Adrenal gland (tissue), 12 donors: ENCODE results near the gene ALPK1. TPM values are rescaled to one million over a fixed set of nuclear protein-coding genes. Genes with fewer than 3 reads are reported as not detected.

Source experiments
- DNase-seq, 7 donors: peaks; one replicate each; pipeline ENCODE4 v3.0.0-alpha.2; 2019 to 2020
- H3K27ac ChIP-seq, 5 donors: fragments of 200-600 bp; sonication (generic) in 4 of 5; 1 replicate in 3 of 5; 2 replicates in 2 of 5; pipeline versions ENCODE4 v1.5.1 to v1.8.0; 2016 to 2020; ENCODE audit warnings: mild to moderate bottlenecking in 1 of 5
- H3K27me3 ChIP-seq: fragments of 200-600 bp; 2 replicates; pipeline ENCODE4 v1.8.0; 2021
- H3K36me3 ChIP-seq, 2 donors: fragments of 200-600 bp; replicated peaks in 1 of 2; 1 replicate in 1 of 2; 2 replicates in 1 of 2; pipeline versions ENCODE4 v1.5.1 to v1.8.0; 2018 to 2022
- H3K4me1 ChIP-seq, 2 donors: fragments of 200-600 bp; replicated peaks in 1 of 2; 1 replicate in 1 of 2; 2 replicates in 1 of 2; pipeline versions ENCODE4 v1.5.1 to v1.8.0; 2018 to 2021
- H3K4me3 ChIP-seq, 4 donors: fragments of 200-600 bp; sonication (generic) in 3 of 4; one replicate each; pipeline ENCODE4 v1.5.1; 2016 to 2018
- H3K9me3 ChIP-seq, 3 donors: fragments of 200-600 bp; sonication (generic) in 1 of 3; replicated peaks in 1 of 3; 1 replicate in 2 of 3; 2 replicates in 1 of 3; pipeline versions ENCODE4 v1.5.1 to v1.8.0; 2016 to 2021
- CTCF ChIP-seq, 6 experiments: fragments of 450-650 bp in 4 of 6; fragments of 200-600 bp in 2 of 6; sonication (generic) in 1 of 6; IDR thresholded peaks; 1 replicate in 5 of 6; 2 replicates in 1 of 6; pipeline versions ENCODE4 v1.5.1 to v1.8.0; 2016 to 2021; ENCODE audit warnings: antibody characterized with exemption in 6 of 6, mild to moderate bottlenecking in 2 of 6, moderate library complexity in 1 of 6
- POLR2A ChIP-seq, 2 donors: fragments of 450-650 bp; IDR thresholded peaks; one replicate each; pipeline ENCODE4 v1.6.1; 2017; ENCODE audit warnings: antibody characterized with exemption in 2 of 2, mild to moderate bottlenecking in 2 of 2, moderate library complexity in 1 of 2
- WGBS, 4 donors: extraction: QIAGEN DNeasy Blood & Tissue Kit in 2 of 4; methylation state at CpG; one replicate each; pipeline versions ENCODE4 v1.1.5 to v1.1.7; 2013 to 2017; 5-methylcytosine and 5-hydroxymethylcytosine counted together
- intact Hi-C, 2 donors: fragments of 100-400 bp; cut with DNase I; formaldehyde crosslinking; loops; one replicate each; pipeline versions ENCODE4 v1.14.1 to v1.15.0; 2022 to 2023
- polyA plus RNA-seq, 3 donors: library from polyadenylated mRNA; stranded (reverse); fragments of 200-250 nt in 2 of 3; fragments of 350-450 nt in 1 of 3; fragmentation: Illumina TruSeq in 1 of 3; extraction: RNeasy Lipid Tissue Mini Kit (QIAGEN cat#74804) in 1 of 3; gene quantifications; one replicate each; pipeline ENCODE4 v1.2.3, GENCODE V29; 2013 to 2014
- total RNA-seq, 9 donors: library from RNA; depleted of rRNA in 4 of 9; stranded (reverse); fragments of >200 nt in 4 of 9; fragments of 120-200 nt in 1 of 9; fragmentation: NEBNext Ultra II Directional in 1 of 9; extraction: Animal tissue kit (Norgen Biotek cat#: 25700) in 1 of 9; gene quantifications; one replicate each; pipeline versions ENCODE4 v1.1.0 to v1.2.4, GENCODE V29; 2013 to 2023
- donor health status: healthy with polysubstance abuse.
- donor health status: Bipolar disorder and iron deficiency.
- donor health status: DM: yes; HTN: yes; CAD: no.
- donor health status: DM: no; HTN: no; CAD: no.
- donor health status: DM: no; HTN: no; CAD: no.
- donor health status: DM: yes; HTN: yes; CAD: no.

ALPK1 gene
- total and polyA plus RNA-seq, 12 donors: 6.0 to 50.4 (median 14.4) TPM

- Histone ChIP-seq H3K4me3 (no peak overlapping the region), H3K36me3 (no peaks in the 10 kb centered on the region), H3K9me3 (no peaks in the 10 kb centered on the region), H3K27me3 (no peaks in the 10 kb centered on the region), H3K4me1 (no peaks in the 10 kb centered on the region), H3K27ac (no peak overlapping the region)
- TF ChIP-seq CTCF (IDR thresholded peaks at IDR 0.05) (no peak), POLR2A (IDR thresholded peaks at IDR 0.05) (no peak)
- DNase-seq: peak; percentile 39 to 91 (median 55)
- 58 to 73% (median 69%) methylated on average over 10 to 11 of the region's 11 CpGs for WGBS, 4 donors
- intact Hi-C loops: no loop called here
These were observed 51.5 kb downstream of the ALPK1 start for GRCh38 chr4:112348488-112349158.

- Histone ChIP-seq H3K27ac (no peak overlapping the region), H3K27me3 (no peaks in the 10 kb centered on the region), H3K36me3 (no peaks in the 10 kb centered on the region), H3K4me3 (no peak overlapping the region), H3K9me3 (no peaks in the 10 kb centered on the region), H3K4me1 (no peaks in the 10 kb centered on the region)
- no peak for DNase-seq
- intact Hi-C loops: no loop called here
- no peak for TF ChIP-seq POLR2A (IDR thresholded peaks at IDR 0.05)
- no peak for TF ChIP-seq CTCF (IDR thresholded peaks at IDR 0.05)
These were observed 55.6 kb downstream of the ALPK1 start for GRCh38 chr4:112352736-112353135.

GRCh38 chr4:112355662-112356061, 58.5 kb downstream of the ALPK1 start:
- Histone ChIP-seq H3K27me3 (no peaks in the 10 kb centered on the region), H3K4me3 (no peak overlapping the region), H3K27ac (no peak overlapping the region), H3K9me3 (no peaks in the 10 kb centered on the region), H3K4me1 (no peaks in the 10 kb centered on the region), H3K36me3 (no peaks in the 10 kb centered on the region)
- DNase-seq: no peak
- 93 to 97% (median 96%) methylated on average over 15 to 20 of the region's 20 CpGs for WGBS, 4 donors
- intact Hi-C loops: no loop called here
- TF ChIP-seq POLR2A (IDR thresholded peaks at IDR 0.05): no peak
- no peak for TF ChIP-seq CTCF (IDR thresholded peaks at IDR 0.05)

- TF ChIP-seq POLR2A (IDR thresholded peaks at IDR 0.05) (no peak), CTCF (IDR thresholded peaks at IDR 0.05) (no peak)
- intact Hi-C loops: no loop called here
- Histone ChIP-seq H3K9me3 (no peaks in the 10 kb centered on the region), H3K4me1 (no peaks in the 10 kb centered on the region), H3K4me3 (no peak overlapping the region), H3K36me3 (no peaks in the 10 kb centered on the region), H3K27ac (no peak overlapping the region), H3K27me3 (no peaks in the 10 kb centered on the region)
- WGBS, 4 donors: 98 to 100% (median 99%) methylated on average over 2 to 11 of the region's 11 CpGs
- DNase-seq: no peak
These were observed 60.3 kb downstream of the ALPK1 start for GRCh38 chr4:112357453-112357852.
